ENCODE measurements around the gene THRB.

The THRB gene

GRCh38 chr3:24476871-24477656 is 17.6 kb downstream of the THRB start:
- Histone ChIP-seq H3K9me3 (ENCODE audit: insufficient read depth, low read length) (no peaks in the 10 kb centered on the region), H3K36me3 (ENCODE audit: low read length) (no peaks in the 10 kb centered on the region)

GRCh38 chr3:24475925-24476324 is 18.7 kb downstream of the THRB start:
- H3K79me2 ChIP-seq (ENCODE audit: insufficient read depth, low read length), result no peaks in the 10 kb centered on the region
- no peak overlapping the region for H3K9ac ChIP-seq (ENCODE audit: low read length)
- H3F3A ChIP-seq (ENCODE audit: insufficient read depth), result no peaks in the 10 kb centered on the region
- H2AFZ ChIP-seq (ENCODE audit: low read depth, low read length, severe bottlenecking), result no peak overlapping the region
- no peaks in the 10 kb centered on the region for H3K36me3 ChIP-seq (ENCODE audit: low read length)
- H3K4me3 ChIP-seq (ENCODE audit: insufficient read depth, low read length, poor library complexity, severe bottlenecking), result no peak overlapping the region
- no peak overlapping the region for H3K4me2 ChIP-seq (ENCODE audit: low read depth, low read length, poor library complexity, severe bottlenecking)
- H3K9me2 ChIP-seq (replicated peaks; ENCODE audit: insufficient read depth, low read length), result no peaks in the 10 kb centered on the region
- no peaks in the 10 kb centered on the region for H3K27me3 ChIP-seq (ENCODE audit: low read length)
- H3K27ac ChIP-seq (ENCODE audit: low read depth, low read length), result no peak overlapping the region
- TF ChIP-seq EZH2phosphoT487 (conservative IDR thresholded peaks at IDR 0.05; ENCODE audit: low read length) (no peak), CTCF (IDR thresholded peaks at IDR 0.05; ENCODE audit: insufficient read depth, low read length, poor library complexity, severe bottlenecking) (no peak)
- no peaks in the 10 kb centered on the region for H3K9me3 ChIP-seq (ENCODE audit: insufficient read depth, low read length)
- no peaks in the 10 kb centered on the region for H4K20me1 ChIP-seq (ENCODE audit: low read depth, low read length)

More at GRCh38 chr3:24476871-24477656, 17.6 kb downstream of the THRB start:
- H4K20me1 ChIP-seq (ENCODE audit: low read depth, low read length), result no peaks in the 10 kb centered on the region
- H2AFZ ChIP-seq (ENCODE audit: low read depth, low read length, severe bottlenecking), result no peak overlapping the region
- no peaks in the 10 kb centered on the region for H3K9me2 ChIP-seq (replicated peaks; ENCODE audit: insufficient read depth, low read length)
- H3K79me2 ChIP-seq (ENCODE audit: insufficient read depth, low read length), result no peaks in the 10 kb centered on the region
- H3K27me3 ChIP-seq (ENCODE audit: low read length), result no peaks in the 10 kb centered on the region
- H3K9ac ChIP-seq (ENCODE audit: low read length), result no peak overlapping the region
- no peaks in the 10 kb centered on the region for H3F3A ChIP-seq (ENCODE audit: insufficient read depth)
- no peak overlapping the region for H3K4me3 ChIP-seq (ENCODE audit: insufficient read depth, low read length, poor library complexity, severe bottlenecking)
- TF ChIP-seq EZH2phosphoT487 (conservative IDR thresholded peaks at IDR 0.05; ENCODE audit: low read length) (no peak), CTCF (IDR thresholded peaks at IDR 0.05; ENCODE audit: insufficient read depth, low read length, poor library complexity, severe bottlenecking) (no peak)
- no peak overlapping the region for H3K4me2 ChIP-seq (ENCODE audit: low read depth, low read length, poor library complexity, severe bottlenecking)
- no peak overlapping the region for H3K27ac ChIP-seq (ENCODE audit: low read depth, low read length)

GRCh38 chr3:24474862-24475261 is 19.8 kb downstream of the THRB start:
- no peaks in the 10 kb centered on the region for H3K27me3 ChIP-seq (ENCODE audit: low read length)
- no peaks in the 10 kb centered on the region for H3F3A ChIP-seq (ENCODE audit: insufficient read depth)
- H4K20me1 ChIP-seq (ENCODE audit: low read depth, low read length), result no peaks in the 10 kb centered on the region
- H3K4me3 ChIP-seq (ENCODE audit: insufficient read depth, low read length, poor library complexity, severe bottlenecking), result no peak overlapping the region
- H3K79me2 ChIP-seq (ENCODE audit: insufficient read depth, low read length), result no peaks in the 10 kb centered on the region
- no peaks in the 10 kb centered on the region for H3K36me3 ChIP-seq (ENCODE audit: low read length)
- H3K4me2 ChIP-seq (ENCODE audit: low read depth, low read length, poor library complexity, severe bottlenecking), result no peak overlapping the region
- TF ChIP-seq CTCF (IDR thresholded peaks at IDR 0.05; ENCODE audit: insufficient read depth, low read length, poor library complexity, severe bottlenecking), result no peak
- no peak for TF ChIP-seq EZH2phosphoT487 (conservative IDR thresholded peaks at IDR 0.05; ENCODE audit: low read length)
- H3K9me2 ChIP-seq (replicated peaks; ENCODE audit: insufficient read depth, low read length), result no peaks in the 10 kb centered on the region
- H2AFZ ChIP-seq (ENCODE audit: low read depth, low read length, severe bottlenecking), result no peak overlapping the region
- H3K9ac ChIP-seq (ENCODE audit: low read length), result no peak overlapping the region
- H3K27ac ChIP-seq (ENCODE audit: low read depth, low read length), result no peak overlapping the region
- no peaks in the 10 kb centered on the region for H3K9me3 ChIP-seq (ENCODE audit: insufficient read depth, low read length)

All from SU-DHL-6 (cell line).